Esophagus squamous epithelium (tissue), 5 donors: ENCODE results near the gene SOX13. TPM values are rescaled to one million over a fixed set of nuclear protein-coding genes. Genes with fewer than 3 reads are reported as not detected.

Source experiments
- DNase-seq: peaks from one replicate; lab custom pipeline; 2025; lab: John Stamatoyannopoulos, UW
- H3K27ac ChIP-seq, 4 donors: fragments of 200-600 bp; sonication (generic); one replicate each; pipeline ENCODE4 v1.5.1; 2016 to 2019; ENCODE audit warnings: mild to moderate bottlenecking in 1 of 4
- H3K27me3 ChIP-seq, 4 donors: fragments of 200-600 bp; sonication (generic); 1 replicate in 3 of 4; 2 replicates in 1 of 4; pipeline versions ENCODE4 v1.5.1 to v1.6.0; 2017 to 2021; ENCODE audit warnings: antibody characterized with exemption in 1 of 4
- H3K36me3 ChIP-seq, 3 donors: fragments of 200-600 bp; sonication (generic); one replicate each; pipeline ENCODE4 v1.5.1; 2016 to 2019
- H3K4me1 ChIP-seq, 3 donors: fragments of 200-600 bp; sonication (generic); one replicate each; pipeline ENCODE4 v1.5.1; 2017 to 2019
- H3K4me3 ChIP-seq, 4 donors: fragments of 200-600 bp; sonication (generic); 1 replicate in 3 of 4; 2 replicates in 1 of 4; pipeline ENCODE4 v1.5.1; 2016 to 2019; ENCODE audit warnings: mild to moderate bottlenecking in 2 of 4, moderate library complexity in 1 of 4
- H3K9me3 ChIP-seq, 3 donors: fragments of 200-600 bp; sonication (generic); one replicate each; pipeline ENCODE4 v1.5.1; 2016 to 2019
- CTCF ChIP-seq, 6 experiments: fragments of 450-650 bp in 4 of 6; fragments of 200-600 bp in 2 of 6; sonication (generic) in 2 of 6; IDR thresholded peaks; one replicate each; pipeline ENCODE4 v1.5.1; 2016 to 2019; ENCODE audit warnings: antibody characterized with exemption in 6 of 6, mild to moderate bottlenecking in 4 of 6, moderate library complexity in 4 of 6
- POLR2A ChIP-seq, 4 donors: fragments of 450-650 bp; IDR thresholded peaks; one replicate each; pipeline ENCODE4 v1.6.1; 2017; ENCODE audit warnings: antibody characterized with exemption in 4 of 4, mild to moderate bottlenecking in 4 of 4, moderate library complexity in 3 of 4
- WGBS, 2 donors: methylation state at CpG; one replicate each; pipeline ENCODE4 v1.1.5; 2018; 5-methylcytosine and 5-hydroxymethylcytosine counted together
- intact Hi-C: fragments of 100-400 bp; cut with DNase I; formaldehyde crosslinking; loops from one replicate; pipeline ENCODE4 v1.15.0; 2022
- total RNA-seq, 4 donors: library from RNA; depleted of rRNA; stranded (reverse); fragments of >200 nt; gene quantifications; one replicate each; pipeline ENCODE4 v1.1.0, GENCODE V29; 2016
- donor health status: DM: yes; HTN: yes; CAD: no.

The SOX13 gene
- total RNA-seq, 4 donors from 2014 or later: 9.0 to 21.2 (median 14.5) TPM

- WGBS, 2 donors: 71 to 80% methylated on average over 5 of the region's 9 CpGs
- intact Hi-C loops: loop anchor here (5.0 kb wide), 2 partner anchors 56 to 251 kb away; no protein-coding TSS in a partner anchor
- TF ChIP-seq POLR2A (IDR thresholded peaks at IDR 0.05) (no peak), CTCF (IDR thresholded peaks at IDR 0.05) (peak in 2 of 6 experiments; percentile 26 to 49)
Measured at GRCh38 chr1:204123376-204123775, 50.5 kb downstream of the SOX13 start.

GRCh38 chr1:204124639-204125038 lies 51.7 kb downstream of the SOX13 start:
- Histone ChIP-seq H3K27ac (no peak overlapping the region), H3K9me3 (no peaks in the 10 kb centered on the region), H3K36me3 (peaks cover 6 to 75% (median 18%) of the 10 kb centered on the region in 3 donors), H3K4me1 (peaks cover 11 to 43% (median 20%) of the 10 kb centered on the region in 3 donors), H3K27me3 (no peaks in the 10 kb centered on the region), H3K4me3 (no peak overlapping the region)
- intact Hi-C loops: loop anchor here (5.0 kb wide), 2 partner anchors 57 to 252 kb away; no protein-coding TSS in a partner anchor
- TF ChIP-seq POLR2A (IDR thresholded peaks at IDR 0.05): no peak
- TF ChIP-seq CTCF (IDR thresholded peaks at IDR 0.05): no peak
- DNase-seq: no peak
- 87 to 93% methylated on average over 3 to 18 of the region's 22 CpGs for WGBS, 2 donors

More at GRCh38 chr1:204123376-204123775, 50.5 kb downstream of the SOX13 start:
- Histone ChIP-seq H3K27ac (no peak overlapping the region), H3K36me3 (peaks cover 6 to 88% (median 18%) of the 10 kb centered on the region in 3 donors), H3K4me1 (peaks cover 0 to 30% (median 9%) of the 10 kb centered on the region in 3 donors), H3K27me3 (no peaks in the 10 kb centered on the region), H3K9me3 (no peaks in the 10 kb centered on the region), H3K4me3 (no peak overlapping the region)
- DNase-seq: no peak

DNA sequence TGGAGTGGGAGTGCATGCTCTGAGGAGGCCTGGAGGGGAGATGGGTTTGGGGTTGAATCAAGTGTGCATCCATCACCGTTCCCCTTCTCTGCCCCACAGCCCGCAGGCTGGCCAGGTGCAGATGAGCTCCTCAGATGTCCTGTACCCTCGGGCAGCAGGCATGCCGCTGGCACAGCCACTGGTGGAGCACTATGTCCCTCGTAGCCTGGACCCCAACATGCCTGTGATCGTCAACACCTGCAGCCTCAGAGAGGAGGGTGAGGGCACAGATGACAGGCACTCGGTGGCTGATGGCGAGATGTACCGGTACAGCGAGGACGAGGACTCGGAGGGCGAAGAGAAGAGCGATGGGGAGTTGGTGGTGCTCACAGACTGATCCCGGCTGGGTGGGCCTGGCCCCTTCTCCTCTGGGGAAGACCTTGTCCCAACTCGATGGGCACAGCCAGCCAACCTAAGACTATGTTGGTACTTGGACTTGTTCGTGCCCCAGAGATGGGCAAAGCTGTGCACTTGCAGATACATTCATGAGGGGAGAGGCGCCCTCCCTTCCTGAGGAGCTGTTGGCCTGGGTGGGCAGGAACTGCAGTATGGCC lies 52.9 kb downstream of the SOX13 start:
- Histone ChIP-seq H3K9me3 (no peaks in the 10 kb centered on the region), H3K4me1 (peaks cover 23 to 55% (median 30%) of the 10 kb centered on the region in 3 donors), H3K36me3 (peaks cover 0 to 63% (median 18%) of the 10 kb centered on the region in 3 donors), H3K27me3 (no peaks in the 10 kb centered on the region), H3K27ac (no peak overlapping the region), H3K4me3 (no peak overlapping the region)
- no peak for TF ChIP-seq CTCF (IDR thresholded peaks at IDR 0.05)
- TF ChIP-seq POLR2A (IDR thresholded peaks at IDR 0.05): no peak
- no peak for DNase-seq
- intact Hi-C loops: no loop called here
- WGBS, 2 donors: 80 to 91% methylated on average over 3 to 15 of the region's 18 CpGs

GRCh38 chr1:204126386-204126785 lies 53.5 kb downstream of the SOX13 start:
- intact Hi-C loops: no loop called here
- Histone ChIP-seq H3K4me3 (no peak overlapping the region), H3K4me1 (peaks cover 28 to 61% (median 35%) of the 10 kb centered on the region in 3 donors), H3K27ac (peak overlapping the region in 1 of 4 donors; percentile 79), H3K36me3 (peaks cover 0 to 57% (median 18%) of the 10 kb centered on the region in 3 donors), H3K9me3 (no peaks in the 10 kb centered on the region), H3K27me3 (no peaks in the 10 kb centered on the region)
- WGBS, 2 donors: 52 to 67% methylated on average over 8 of the region's 8 CpGs
- TF ChIP-seq CTCF (IDR thresholded peaks at IDR 0.05) (no peak), POLR2A (IDR thresholded peaks at IDR 0.05) (no peak)
- DNase-seq: no peak

DNA sequence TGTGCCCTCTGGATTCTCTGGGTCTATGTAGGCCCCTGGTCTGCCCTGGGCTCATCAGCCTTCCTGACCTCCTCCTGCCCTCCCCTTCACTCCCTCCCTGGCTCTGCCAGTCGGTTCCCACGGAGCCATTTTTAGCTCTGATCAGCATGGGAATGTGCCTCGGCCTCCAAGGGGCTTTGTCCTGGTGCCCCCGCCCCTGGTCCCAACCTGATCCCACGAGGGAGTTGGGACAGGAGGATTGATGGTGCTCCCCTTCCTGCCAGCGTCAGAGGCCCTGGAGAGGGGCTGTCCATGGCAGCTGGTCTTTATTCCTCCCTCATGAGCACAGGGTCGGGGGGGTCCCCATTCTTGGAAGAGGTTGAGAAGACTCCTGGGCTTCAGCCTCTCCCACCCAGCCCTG lies 54.0 kb downstream of the SOX13 start:
- intact Hi-C loops: no loop called here
- H3K27me3 ChIP-seq: no peaks in the 10 kb centered on the region
- H3K4me3 ChIP-seq: no peak overlapping the region
- H3K4me1 ChIP-seq: peaks cover 33 to 66% (median 37%) of the 10 kb centered on the region in 3 donors
- TF ChIP-seq POLR2A (IDR thresholded peaks at IDR 0.05): no peak
- no peak for TF ChIP-seq CTCF (IDR thresholded peaks at IDR 0.05)
- DNase-seq: no peak
- WGBS, 2 donors: 16 to 30% methylated on average over 2 to 4 of the region's 7 CpGs
- peak overlapping the region in 3 of 4 donors; percentile 45 to 79 (median 54) for H3K27ac ChIP-seq
- no peaks in the 10 kb centered on the region for H3K9me3 ChIP-seq
- peaks cover 0 to 57% (median 18%) of the 10 kb centered on the region in 3 donors for H3K36me3 ChIP-seq
